Nephron (organoid): ENCODE data around the gene IL18.

Experiments
- H3K27ac Mint-ChIP-seq, 3 experiments: 2 replicates each; pipeline ENCODE4 v1.8.0; 2020; ENCODE audit warnings: mixed read lengths in 3 of 3, mild to moderate bottlenecking in 2 of 3, moderate library complexity in 1 of 3
- H3K27me3 Mint-ChIP-seq: 2 replicates; pipeline ENCODE4 v1.8.0; 2021; ENCODE audit warnings: low read depth, mild to moderate bottlenecking, moderate library complexity, mixed read lengths
- H3K36me3 Mint-ChIP-seq: 2 replicates; pipeline ENCODE4 v1.8.0; 2020; ENCODE audit warnings: low read depth, mixed read lengths
- H3K4me1 Mint-ChIP-seq: 2 replicates; pipeline ENCODE4 v1.8.0; 2020; ENCODE audit warnings: mixed read lengths
- H3K4me3 Mint-ChIP-seq, 3 experiments: 2 replicates each; pipeline ENCODE4 v1.8.0; 2020; ENCODE audit warnings: mild to moderate bottlenecking in 3 of 3, mixed read lengths in 3 of 3, moderate library complexity in 2 of 3
- H3K9me3 Mint-ChIP-seq: 2 replicates; pipeline ENCODE4 v1.8.0; 2020; ENCODE audit warnings: mixed read lengths
- CTCF ChIP-seq, 3 experiments: fragments of 200-600 bp; sonication (generic); IDR thresholded peaks; one replicate each; pipeline ENCODE4 v1.5.0; 2021; ENCODE audit warnings: antibody characterized with exemption in 3 of 3; ENCODE audit not compliant: unreplicated experiment in 3 of 3

The IL18 gene

GRCh38 chr11:112159098-112160065, 4.5 kb downstream of the IL18 start:
- Mint-ChIP-seq H3K27ac (no peak overlapping the region), H3K27me3 (peaks cover 6% of the 10 kb centered on the region), H3K4me3 (no peak overlapping the region), H3K9me3 (no peaks in the 10 kb centered on the region), H3K4me1 (no peaks in the 10 kb centered on the region), H3K36me3 (no peaks in the 10 kb centered on the region)
- TF ChIP-seq CTCF (IDR thresholded peaks at IDR 0.05; ENCODE audit: unreplicated experiment in 3 of 3): no peak

- no peaks in the 10 kb centered on the region for H3K9me3 Mint-ChIP-seq
- TF ChIP-seq CTCF (IDR thresholded peaks at IDR 0.05; ENCODE audit: unreplicated experiment in 3 of 3): no peak
- H3K27ac Mint-ChIP-seq: no peak overlapping the region
- no peaks in the 10 kb centered on the region for H3K27me3 Mint-ChIP-seq
- H3K4me3 Mint-ChIP-seq: no peak overlapping the region
- no peaks in the 10 kb centered on the region for H3K4me1 Mint-ChIP-seq
- H3K36me3 Mint-ChIP-seq: no peaks in the 10 kb centered on the region
Observed at GRCh38 chr11:112156956-112157766, 6.7 kb downstream of the IL18 start.

GRCh38 chr11:112156153-112156955, 7.5 kb downstream of the IL18 start:
- no peaks in the 10 kb centered on the region for H3K4me1 Mint-ChIP-seq
- H3K9me3 Mint-ChIP-seq: no peaks in the 10 kb centered on the region
- H3K36me3 Mint-ChIP-seq: no peaks in the 10 kb centered on the region
- TF ChIP-seq CTCF (IDR thresholded peaks at IDR 0.05; ENCODE audit: unreplicated experiment in 3 of 3): no peak
- H3K27ac Mint-ChIP-seq: no peak overlapping the region
- no peak overlapping the region for H3K4me3 Mint-ChIP-seq
- no peaks in the 10 kb centered on the region for H3K27me3 Mint-ChIP-seq

GRCh38 chr11:112150517-112150916, 13.4 kb downstream of the IL18 start:
- no peaks in the 10 kb centered on the region for H3K9me3 Mint-ChIP-seq
- no peaks in the 10 kb centered on the region for H3K27me3 Mint-ChIP-seq
- no peak overlapping the region for H3K4me3 Mint-ChIP-seq
- TF ChIP-seq CTCF (IDR thresholded peaks at IDR 0.05; ENCODE audit: unreplicated experiment in 3 of 3): no peak
- H3K27ac Mint-ChIP-seq: no peak overlapping the region
- H3K36me3 Mint-ChIP-seq: no peaks in the 10 kb centered on the region
- no peaks in the 10 kb centered on the region for H3K4me1 Mint-ChIP-seq

GRCh38 chr11:112143597-112143996, 20.3 kb downstream of the IL18 start:
- TF ChIP-seq CTCF (IDR thresholded peaks at IDR 0.05; ENCODE audit: unreplicated experiment in 3 of 3): no peak
- H3K9me3 Mint-ChIP-seq: peaks cover 7% of the 10 kb centered on the region
- no peaks in the 10 kb centered on the region for H3K4me1 Mint-ChIP-seq
- H3K4me3 Mint-ChIP-seq: no peak overlapping the region
- H3K36me3 Mint-ChIP-seq: no peaks in the 10 kb centered on the region
- no peak overlapping the region for H3K27ac Mint-ChIP-seq
- H3K27me3 Mint-ChIP-seq: no peaks in the 10 kb centered on the region
